SK-N-SH (cell line): ENCODE data around the gene RFWD3. TPM values are rescaled to one million over a fixed set of nuclear protein-coding genes. Genes with fewer than 3 reads are reported as not detected.

ENCODE experiments used
- CTCF ChIA-PET: fragments of 300-600, 350-600 bp; formaldehyde crosslinking; extraction: SDS; loops from one replicate; lab custom pipeline; 2021; lab: Yijun Ruan, JAX
- POLR2A ChIA-PET: fragments of 350-600 bp; sonication (Branson Sonifier 250); formaldehyde crosslinking; extraction: SDS; loops from one replicate; lab custom pipeline; 2020; ENCODE audit warnings: antibody characterized with exemption, inconsistent platforms; lab: Yijun Ruan, JAX
- DNase-seq: peaks from one replicate; pipeline ENCODE4 v3.0.0; 2012
- H2AFZ ChIP-seq: fragments of 200-600 bp; sonication (generic); 2 replicates; pipeline ENCODE4 v1.8.1; 2016; ENCODE audit warnings: antibody characterized with exemption, mild to moderate bottlenecking, low read depth
- H3F3A ChIP-seq: fragments of 200-600 bp; sonication (generic); replicated peaks from 2 replicates; pipeline ENCODE3; 2016; ENCODE audit warnings: antibody characterized with exemption, mild to moderate bottlenecking; ENCODE audit not compliant: insufficient read depth
- H3K27ac ChIP-seq, 2 experiments: fragments of 200-500 bp in 1 of 2; fragments of 200-600 bp in 1 of 2; sonication (Bioruptor generic) in 1 of 2; sonication (generic), shearing (Covaris generic) in 1 of 2; 2 replicates each; pipeline versions ENCODE4 v1.5.1 to v1.6.1; 2014 to 2016; ENCODE audit warnings: low read depth in 2 of 2, inconsistent platforms in 1 of 2, low read length in 1 of 2, mild to moderate bottlenecking in 1 of 2, mixed read lengths in 1 of 2
- H3K27me3 ChIP-seq: fragments of 200-600 bp; sonication (generic), shearing (Covaris generic); 2 replicates; pipeline ENCODE4 v1.6.1; 2016; ENCODE audit warnings: mixed run types; ENCODE audit not compliant: insufficient read depth
- H3K36me3 ChIP-seq, 2 experiments: fragments of 200-500 bp in 1 of 2; fragments of 200-600 bp in 1 of 2; sonication (Bioruptor generic) in 1 of 2; sonication (generic) in 1 of 2; replicated peaks in 1 of 2; 2 replicates each; pipeline versions ENCODE3 to v1.5.1; 2014 to 2016; ENCODE audit warnings: low read length in 1 of 2, mild to moderate bottlenecking in 1 of 2; ENCODE audit not compliant: insufficient read depth in 2 of 2, control insufficient read depth in 1 of 2
- H3K4me1 ChIP-seq, 2 experiments: fragments of 200-500 bp in 1 of 2; fragments of 200-600 bp in 1 of 2; sonication (Bioruptor generic) in 1 of 2; sonication (generic), shearing (Covaris generic) in 1 of 2; 2 replicates each; pipeline versions ENCODE4 v1.5.1 to v1.6.1; 2014 to 2016; ENCODE audit warnings: low read depth in 1 of 2, low read length in 1 of 2, mixed run types in 1 of 2; ENCODE audit not compliant: insufficient read depth in 2 of 2, control insufficient read depth in 1 of 2
- H3K4me2 ChIP-seq: fragments of 200-600 bp; sonication (generic), shearing (Covaris generic); 2 replicates; pipeline ENCODE4 v1.6.1; 2017; ENCODE audit warnings: mixed run types
- H3K4me3 ChIP-seq, 2 experiments: fragments of 200-500 bp in 1 of 2; fragments of 200-600 bp in 1 of 2; sonication (Bioruptor generic) in 1 of 2; sonication (generic), shearing (Covaris generic) in 1 of 2; 2 replicates each; pipeline versions ENCODE4 v1.5.1 to v1.8.1; 2014 to 2016; ENCODE audit warnings: low read depth in 2 of 2, inconsistent platforms in 1 of 2, low read length in 1 of 2, mild to moderate bottlenecking in 1 of 2, mixed read lengths in 1 of 2, moderate library complexity in 1 of 2
- H3K79me2 ChIP-seq: fragments of 200-600 bp; sonication (generic); 2 replicates; pipeline ENCODE4 v1.8.1; 2017; ENCODE audit warnings: mild to moderate bottlenecking; ENCODE audit not compliant: insufficient read depth
- H3K9ac ChIP-seq: fragments of 200-600 bp; sonication (generic); 2 replicates; pipeline ENCODE4 v1.6.1; 2017; ENCODE audit warnings: mixed run types
- H3K9me2 ChIP-seq: fragments of 200-600 bp; sonication (generic); 2 replicates; pipeline ENCODE4 v1.6.1; 2017; ENCODE audit warnings: mixed run types
- H3K9me3 ChIP-seq: fragments of 200-600 bp; sonication (generic); 2 replicates; pipeline ENCODE4 v1.6.1; 2017; ENCODE audit warnings: mixed run types, mild to moderate bottlenecking, moderate library complexity
- H4K20me1 ChIP-seq: fragments of 200-600 bp; sonication (generic); 2 replicates; pipeline ENCODE4 v1.6.1; 2017; ENCODE audit warnings: mild to moderate bottlenecking, mixed run types; ENCODE audit not compliant: insufficient read depth
- CHD2 ChIP-seq: fragments of 150-350 bp; IDR thresholded peaks from 2 replicates; pipeline ENCODE4 v1.6.1; 2018; ENCODE audit warnings: low read length; ENCODE audit not compliant: partially characterized antibody
- ELF1 ChIP-seq: IDR thresholded peaks from 2 replicates; pipeline ENCODE4 v1.4.0; 2012
- EP300 ChIP-seq, 2 experiments: IDR thresholded peaks; 2 replicates each; pipeline versions ENCODE4 v1.4.0 to v1.6.1; 2012; ENCODE audit warnings: borderline replicate concordance in 1 of 2, low read depth in 1 of 2, low read length in 1 of 2
- EZH2phosphoT487 ChIP-seq: fragments of 200-600 bp; sonication (generic); IDR thresholded peaks from 2 replicates; pipeline ENCODE4 v1.6.1; 2017; ENCODE audit warnings: low read depth, mixed run types, mild to moderate bottlenecking, antibody characterized with exemption, moderate library complexity, borderline replicate concordance
- FOXJ3 ChIP-seq: sonication (generic); formaldehyde crosslinking; IDR thresholded peaks from 2 replicates; pipeline ENCODE4 v1.5.1; 2020; ENCODE audit warnings: mild to moderate bottlenecking, missing genetic modification reagents
- GATA2 ChIP-seq: sonication (generic); formaldehyde crosslinking; IDR thresholded peaks from 2 replicates; pipeline ENCODE4 v1.5.0; 2020; ENCODE audit warnings: mild to moderate bottlenecking, missing genetic modification reagents
- JUND ChIP-seq: IDR thresholded peaks from 2 replicates; pipeline ENCODE4 v1.4.0; 2012
- MEF2A ChIP-seq: IDR thresholded peaks from 2 replicates; pipeline ENCODE4 v1.4.0; 2012; ENCODE audit warnings: low read depth, borderline replicate concordance
- MXI1 ChIP-seq: IDR thresholded peaks from 2 replicates; pipeline ENCODE4 v1.6.1; 2012; ENCODE audit warnings: mild to moderate bottlenecking, low read depth, low read length, improper control_type of control experiment
- POLR2AphosphoS5 ChIP-seq: IDR thresholded peaks from 2 replicates; pipeline ENCODE4 v1.6.1; 2012; ENCODE audit warnings: low read depth, low read length
- RAD21 ChIP-seq: IDR thresholded peaks from 2 replicates; pipeline ENCODE4 v1.6.1; 2012; ENCODE audit warnings: mild to moderate bottlenecking, low read length
- SIN3A ChIP-seq: IDR thresholded peaks from 2 replicates; pipeline ENCODE4 v1.6.1; 2012; ENCODE audit warnings: low read depth, mild to moderate bottlenecking, low read length, moderate library complexity, borderline replicate concordance
- SMC3 ChIP-seq: IDR thresholded peaks from 2 replicates; pipeline ENCODE4 v1.6.1; 2012; ENCODE audit warnings: low read depth, low read length, improper control_type of control experiment
- TCF12 ChIP-seq: IDR thresholded peaks from 2 replicates; pipeline ENCODE4 v1.4.0; 2012
- TEAD4 ChIP-seq: IDR thresholded peaks from 2 replicates; pipeline ENCODE4 v1.4.0; 2012; ENCODE audit warnings: mild to moderate bottlenecking, borderline replicate concordance; ENCODE audit not compliant: insufficient read depth
- WGBS: methylation state at CpG from one replicate; pipeline ENCODE4 v1.1.6; 2017; ENCODE audit warnings: low lambda C conversion rate; 5-methylcytosine and 5-hydroxymethylcytosine counted together
- polyA plus RNA-seq, 3 experiments: library from polyadenylated mRNA; depleted of rRNA; stranded (reverse); fragments of >200 nt; gene quantifications; 2 replicates each; pipeline ENCODE4 v1.2.3, GENCODE V29; 2012
- TF ChIP-seq, protein P1 (sequence below): fragments of 150-350 bp; IDR thresholded peaks from 2 replicates; pipeline ENCODE4 v1.6.1; 2016; ENCODE audit warnings: mild to moderate bottlenecking, low read depth, low read length
- TF ChIP-seq, protein P2 (sequence below): IDR thresholded peaks from 2 replicates; pipeline ENCODE4 v1.4.0; 2012; ENCODE audit warnings: low read depth, borderline replicate concordance

Gene RFWD3
- polyA plus RNA-seq, 1 of the 3 experiments (the other 2 are of a cell fraction): 13.2 TPM

DNA sequence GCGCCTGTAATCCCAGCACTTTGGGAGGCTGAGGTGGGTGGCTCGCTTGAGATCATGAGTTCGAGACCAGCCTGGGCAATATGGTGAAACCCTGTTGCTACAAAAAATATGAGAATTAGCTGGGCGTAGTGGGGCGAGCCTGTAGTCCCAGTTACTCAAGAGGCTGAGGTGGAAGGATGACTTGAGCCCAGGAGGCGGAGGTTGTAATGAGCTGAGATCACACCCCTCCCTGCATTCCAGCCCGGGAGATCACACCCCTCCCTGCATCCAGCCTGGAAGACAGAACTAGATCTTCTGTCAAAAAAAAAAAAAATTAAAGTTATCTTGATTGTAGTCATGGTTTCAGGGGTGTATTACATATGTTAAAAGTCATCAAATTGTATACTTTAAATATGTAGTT, 33.0 kb downstream of the RFWD3 start:
- TF ChIP-seq RAD21 (no peak), MXI1 (no peak), POLR2AphosphoS5 (no peak), TEAD4 (no peak), ELF1 (no peak), SIN3A (no peak), EZH2phosphoT487 (no peak), EP300 (IDR thresholded peaks at IDR 0.05; ENCODE audit: borderline replicate concordance in 1 of 2, low read depth in 1 of 2, low read length in 1 of 2) (no peak), GATA2 (no peak), JUND (no peak), FOXJ3 (CRISPR knock-in tag) (no peak), MEF2A (no peak), CHD2 (no peak), SMC3 (no peak), TCF12 (no peak)
- TF ChIP-seq, protein P1, sequence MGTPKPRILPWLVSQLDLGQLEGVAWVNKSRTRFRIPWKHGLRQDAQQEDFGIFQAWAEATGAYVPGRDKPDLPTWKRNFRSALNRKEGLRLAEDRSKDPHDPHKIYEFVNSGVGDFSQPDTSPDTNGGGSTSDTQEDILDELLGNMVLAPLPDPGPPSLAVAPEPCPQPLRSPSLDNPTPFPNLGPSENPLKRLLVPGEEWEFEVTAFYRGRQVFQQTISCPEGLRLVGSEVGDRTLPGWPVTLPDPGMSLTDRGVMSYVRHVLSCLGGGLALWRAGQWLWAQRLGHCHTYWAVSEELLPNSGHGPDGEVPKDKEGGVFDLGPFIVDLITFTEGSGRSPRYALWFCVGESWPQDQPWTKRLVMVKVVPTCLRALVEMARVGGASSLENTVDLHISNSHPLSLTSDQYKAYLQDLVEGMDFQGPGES: no peak
- TF ChIP-seq, protein P2, sequence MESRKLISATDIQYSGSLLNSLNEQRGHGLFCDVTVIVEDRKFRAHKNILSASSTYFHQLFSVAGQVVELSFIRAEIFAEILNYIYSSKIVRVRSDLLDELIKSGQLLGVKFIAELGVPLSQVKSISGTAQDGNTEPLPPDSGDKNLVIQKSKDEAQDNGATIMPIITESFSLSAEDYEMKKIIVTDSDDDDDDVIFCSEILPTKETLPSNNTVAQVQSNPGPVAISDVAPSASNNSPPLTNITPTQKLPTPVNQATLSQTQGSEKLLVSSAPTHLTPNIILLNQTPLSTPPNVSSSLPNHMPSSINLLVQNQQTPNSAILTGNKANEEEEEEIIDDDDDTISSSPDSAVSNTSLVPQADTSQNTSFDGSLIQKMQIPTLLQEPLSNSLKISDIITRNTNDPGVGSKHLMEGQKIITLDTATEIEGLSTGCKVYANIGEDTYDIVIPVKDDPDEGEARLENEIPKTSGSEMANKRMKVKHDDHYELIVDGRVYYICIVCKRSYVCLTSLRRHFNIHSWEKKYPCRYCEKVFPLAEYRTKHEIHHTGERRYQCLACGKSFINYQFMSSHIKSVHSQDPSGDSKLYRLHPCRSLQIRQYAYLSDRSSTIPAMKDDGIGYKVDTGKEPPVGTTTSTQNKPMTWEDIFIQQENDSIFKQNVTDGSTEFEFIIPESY: no peak
- TF ChIP-seq, all 33 proteins: peak for 0
- no peak overlapping the region for H3K4me2 ChIP-seq
- no peaks in the 10 kb centered on the region for H4K20me1 ChIP-seq
- POLR2A ChIA-PET: interaction anchor here (0.6 kb wide), 1 partner anchor 64 kb away, joined by 3 read pairs; no protein-coding TSS in a partner anchor
- H3K27me3 ChIP-seq: no peaks in the 10 kb centered on the region
- peaks cover 8% of the 10 kb centered on the region for H3F3A ChIP-seq
- peaks cover 47 to 88% of the 10 kb centered on the region in 2 experiments for H3K36me3 ChIP-seq
- CTCF ChIA-PET: interaction anchor here (0.8 kb wide), 1 partner anchor 21 kb away, joined by 3 read pairs; no protein-coding TSS in a partner anchor
- no peak overlapping the region for H3K27ac ChIP-seq
- 0 out of 4 replicates have a peak, but pooled peaks cover 0 to 5% of the 10 kb centered on the region in 2 experiments for H3K4me1 ChIP-seq
- H3K79me2 ChIP-seq: peaks cover 25% of the 10 kb centered on the region
- WGBS: 90% methylated on average over 7 of the region's 7 CpGs
- DNase-seq: no peak
- H3K9me3 ChIP-seq: no peaks in the 10 kb centered on the region
- H3K9me2 ChIP-seq: no peaks in the 10 kb centered on the region
- no peak overlapping the region for H3K4me3 ChIP-seq
- H2AFZ ChIP-seq: no peak overlapping the region
- H3K9ac ChIP-seq: no peak overlapping the region
